GM18499 (cell line): ENCODE data around the gene SLC16A9.

ENCODE experiments used
- ATAC-seq: cut with Tn5 transposase; IDR thresholded peaks from one replicate; pipeline ENCODE4 v1.9.1; 2021; ENCODE audit warnings: moderate number of reproducible peaks; ENCODE audit not compliant: insufficient read depth, unreplicated experiment

Gene SLC16A9

GRCh38 chr10:59724098-59724938, 14.7 kb upstream of the SLC16A9 start:
- no peak for ATAC-seq

GRCh38 chr10:59720377-59720776, 10.7 kb upstream of the SLC16A9 start:
- no peak for ATAC-seq

GRCh38 chr10:59719374-59719773, 9.7 kb upstream of the SLC16A9 start:
- no peak for ATAC-seq

GRCh38 chr10:59718257-59718656, 8.6 kb upstream of the SLC16A9 start:
- no peak for ATAC-seq

GRCh38 chr10:59713196-59713821, 3.7 kb upstream of the SLC16A9 start:
- ATAC-seq = no peak

- no peak for ATAC-seq
Measured at GRCh38 chr10:59711871-59712494, 2.3 kb upstream of the SLC16A9 start.

- no peak for ATAC-seq
Measured at GRCh38 chr10:59708816-59709394, 745 bp downstream of the SLC16A9 start.

GRCh38 chr10:59706851-59707797, 2.5 kb downstream of the SLC16A9 start:
- ATAC-seq = no peak

- ATAC-seq = no peak
Measured at GRCh38 chr10:59705931-59706330, 3.7 kb downstream of the SLC16A9 start.

- ATAC-seq = no peak
Measured at GRCh38 chr10:59704630-59705029, 5.0 kb downstream of the SLC16A9 start.

- ATAC-seq = no peak
Measured at GRCh38 chr10:59702347-59702746, 7.3 kb downstream of the SLC16A9 start.

GRCh38 chr10:59700709-59701108, 8.9 kb downstream of the SLC16A9 start:
- ATAC-seq = no peak

GRCh38 chr10:59698326-59698725, 11.3 kb downstream of the SLC16A9 start:
- ATAC-seq = no peak

GRCh38 chr10:59695637-59696036, 14.0 kb downstream of the SLC16A9 start:
- ATAC-seq = no peak

- ATAC-seq = no peak
Measured at GRCh38 chr10:59694936-59695335, 14.7 kb downstream of the SLC16A9 start.

- no peak for ATAC-seq
Measured at GRCh38 chr10:59692113-59692512, 17.5 kb downstream of the SLC16A9 start.

GRCh38 chr10:59688921-59689351, 20.7 kb downstream of the SLC16A9 start:
- ATAC-seq = no peak

GRCh38 chr10:59687657-59688056, 22.0 kb downstream of the SLC16A9 start:
- no peak for ATAC-seq

GRCh38 chr10:59684006-59684405, 25.6 kb downstream of the SLC16A9 start:
- no peak for ATAC-seq
